NT2/D1 (cell line): ENCODE measurements around the gene ADCY10.
"Not testable (repeated sequence)": the region's sequence is repeated elsewhere in the genome, so short reads cannot be mapped to it uniquely, and the experiment has no call there.

Source experiments
- DNase-seq: peaks from one replicate; pipeline ENCODE4 v3.0.0-alpha.2; 2011; ENCODE audit warnings: low read depth, low spot score
- H3K27me3 ChIP-seq: 2 replicates; pipeline ENCODE4 v1.6.0; 2011; ENCODE audit warnings: mild to moderate bottlenecking; ENCODE audit not compliant: insufficient read length, insufficient read depth
- H3K36me3 ChIP-seq: 2 replicates; pipeline ENCODE4 v1.6.1; 2011; ENCODE audit warnings: mild to moderate bottlenecking, low read length, mixed read lengths; ENCODE audit not compliant: insufficient read depth, insufficient read length
- H3K4me1 ChIP-seq: 2 replicates; pipeline ENCODE4 v1.5.1; 2011; ENCODE audit not compliant: insufficient read depth, insufficient read length
- H3K4me3 ChIP-seq: 2 replicates; pipeline ENCODE4 v1.5.1; 2011; ENCODE audit warnings: low read depth; ENCODE audit not compliant: insufficient read length
- H3K9ac ChIP-seq: 2 replicates; pipeline ENCODE4 v1.6.0; 2011; ENCODE audit warnings: low read depth; ENCODE audit not compliant: insufficient read length
- H3K9me3 ChIP-seq: 2 replicates; pipeline ENCODE4 v1.5.1; 2011; ENCODE audit warnings: mild to moderate bottlenecking, low read length; ENCODE audit not compliant: insufficient read depth
- SUZ12 ChIP-seq: IDR thresholded peaks from 2 replicates; pipeline ENCODE4 v1.6.1; 2011; ENCODE audit not compliant: insufficient read length, insufficient read depth; ENCODE audit errors: extremely low read depth
- YY1 ChIP-seq: IDR thresholded peaks from 2 replicates; pipeline ENCODE4 v1.6.1; 2011; ENCODE audit not compliant: insufficient read length, insufficient read depth
- ZNF274 ChIP-seq: IDR thresholded peaks from 2 replicates; pipeline ENCODE4 v1.6.1; 2011; ENCODE audit warnings: mild to moderate bottlenecking, low read depth, low read length

Gene ADCY10

GRCh38 chr1:167871331-167871730 lies 42.6 kb downstream of the ADCY10 start:
- TF ChIP-seq YY1 (no peak), SUZ12 (no peak), ZNF274 (no peak)
- no peak overlapping the region for H3K4me3 ChIP-seq
- DNase-seq = no peak
- no peaks in the 10 kb centered on the region for H3K27me3 ChIP-seq
- H3K9ac ChIP-seq = no peak overlapping the region
- peaks cover 2% of the 10 kb centered on the region for H3K4me1 ChIP-seq
- no peaks in the 10 kb centered on the region for H3K9me3 ChIP-seq
- no peaks in the 10 kb centered on the region for H3K36me3 ChIP-seq

DNA sequence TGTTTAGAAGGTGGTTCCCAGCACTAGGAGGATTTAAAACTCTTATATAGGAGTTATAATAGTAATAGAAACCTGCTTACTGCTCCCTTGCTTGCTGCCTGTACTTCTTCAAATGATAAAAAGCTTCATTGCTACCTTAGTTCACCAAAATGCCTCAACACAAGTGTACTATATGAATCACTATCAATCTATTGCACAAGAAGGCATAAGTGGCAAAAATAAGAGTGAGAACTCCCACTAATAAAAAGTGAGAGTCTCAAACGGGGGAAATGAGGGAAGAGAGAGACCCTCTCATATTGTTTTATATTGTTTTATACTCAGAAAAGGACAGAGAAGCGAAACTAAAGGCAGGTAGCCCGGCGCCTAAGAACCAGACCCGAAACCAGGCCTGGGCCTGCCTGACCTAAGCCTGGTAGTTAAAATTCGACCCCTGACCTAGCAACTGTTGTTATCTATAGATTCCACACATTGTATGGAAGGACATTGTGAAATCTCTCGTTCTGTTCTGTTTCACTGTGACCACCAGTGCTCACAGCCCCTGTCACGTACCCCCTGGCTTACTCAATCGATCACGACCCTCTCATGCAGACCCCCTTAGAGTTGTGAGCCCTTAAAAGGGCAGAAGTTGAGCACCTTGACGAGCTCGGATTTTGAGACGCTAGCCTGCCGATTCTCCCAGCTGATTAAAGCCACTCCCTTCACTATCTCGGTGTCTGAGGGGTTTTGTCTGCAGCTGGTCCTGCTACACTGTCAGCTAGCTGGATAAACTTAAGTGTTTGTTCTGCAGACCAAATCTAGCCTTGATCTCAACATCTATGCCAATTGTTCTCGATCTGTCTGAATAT lies 44.6 kb downstream of the ADCY10 start:
- not testable (repeated sequence) for H3K9me3 ChIP-seq, DNase-seq, H3K27me3 ChIP-seq, H3K36me3 ChIP-seq, H3K4me3 ChIP-seq, H3K4me1 ChIP-seq, H3K9ac ChIP-seq

DNA sequence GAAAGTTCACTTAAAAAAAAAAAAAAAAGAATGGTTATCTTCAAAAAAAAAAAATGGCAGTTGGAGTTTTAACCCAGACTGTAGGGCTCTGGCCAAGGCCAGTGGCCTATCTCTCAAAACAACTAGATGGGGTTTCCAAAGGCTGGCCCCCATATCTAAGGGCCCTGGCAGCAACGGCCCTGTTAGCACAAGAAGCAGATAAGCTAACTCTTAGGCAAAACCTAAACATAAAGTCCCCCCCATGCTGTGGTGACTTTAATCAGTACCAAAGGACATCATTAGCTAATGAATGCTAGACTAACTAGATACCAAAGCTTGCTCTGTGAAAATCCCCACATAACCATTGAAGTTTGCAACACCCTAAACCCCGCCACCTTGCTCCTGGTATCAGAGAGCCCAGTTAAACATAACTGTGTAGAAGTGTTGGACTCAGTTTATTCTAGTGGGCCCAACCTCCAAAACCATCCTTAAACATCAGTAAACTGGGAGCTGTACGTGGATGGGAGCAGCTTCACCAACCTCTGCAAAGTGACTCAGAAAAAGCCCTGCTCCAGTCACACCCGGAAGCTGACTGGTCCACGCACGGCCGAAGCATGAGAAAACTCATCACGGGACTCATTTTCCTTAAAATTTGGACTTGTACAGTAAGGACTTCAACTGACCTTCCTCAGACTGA lies 47.1 kb downstream of the ADCY10 start:
- not testable (repeated sequence) for DNase-seq, H3K9me3 ChIP-seq, H3K9ac ChIP-seq, H3K36me3 ChIP-seq, H3K4me3 ChIP-seq, H3K4me1 ChIP-seq
- peaks cover 11% of the 10 kb centered on the region for H3K27me3 ChIP-seq

DNA sequence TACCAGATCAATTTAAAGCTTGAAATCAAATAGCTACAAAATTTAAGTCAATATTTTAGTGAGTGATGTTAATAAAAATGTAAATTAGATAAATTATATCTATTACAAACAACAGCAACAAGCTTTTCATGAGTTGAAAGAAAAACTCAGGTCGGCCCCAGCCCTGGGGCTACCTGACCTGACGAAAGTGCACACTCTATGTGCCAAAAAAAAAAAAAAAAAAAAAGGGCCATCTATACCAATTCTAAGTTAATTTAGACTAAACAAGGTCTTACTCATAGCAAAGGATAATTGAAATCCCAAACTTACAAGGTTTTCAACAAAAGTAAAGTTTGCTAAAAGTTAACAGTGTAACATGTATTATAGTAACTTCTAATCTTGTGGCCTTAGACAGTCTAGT lies 47.6 kb downstream of the ADCY10 start:
- Histone ChIP-seq H3K4me1 (peaks cover 10% of the 10 kb centered on the region), H3K27me3 (peaks cover 13% of the 10 kb centered on the region)
- DNase-seq, H3K9ac ChIP-seq, H3K36me3 ChIP-seq, H3K4me3 ChIP-seq, H3K9me3 ChIP-seq: not testable (repeated sequence)

DNA sequence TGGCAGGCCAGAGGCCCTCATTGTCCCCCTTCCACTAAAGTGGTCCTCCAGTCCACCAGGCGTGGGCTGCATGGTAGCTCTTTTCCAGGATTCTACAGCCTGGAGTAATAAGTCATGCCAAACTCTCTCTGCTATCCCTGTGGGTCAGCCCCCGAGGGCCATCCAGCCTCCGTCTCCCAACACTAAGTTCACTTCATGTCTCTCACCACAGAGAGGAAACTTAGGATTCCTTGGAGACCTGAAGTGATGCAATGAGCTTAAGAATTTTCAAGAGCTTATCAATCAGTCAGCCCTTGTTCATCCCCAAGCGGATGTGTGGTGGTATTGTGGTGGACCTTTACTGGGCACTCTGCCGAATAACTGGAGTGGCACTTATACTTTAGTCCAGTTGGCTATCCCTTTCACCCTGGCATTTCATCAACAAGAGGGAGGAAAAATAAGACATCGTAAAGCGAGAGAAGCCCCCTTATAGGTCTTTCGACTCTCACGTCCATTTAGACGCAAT lies 48.1 kb downstream of the ADCY10 start:
- H3K9me3 ChIP-seq = peaks cover 12% of the 10 kb centered on the region; the same call in 1 of the 2 replicates
- not testable (repeated sequence) for H3K4me3 ChIP-seq, DNase-seq, H3K9ac ChIP-seq, H3K36me3 ChIP-seq
- peaks cover 14% of the 10 kb centered on the region for H3K27me3 ChIP-seq
- H3K4me1 ChIP-seq = peaks cover 12% of the 10 kb centered on the region

- Histone ChIP-seq H3K4me1 (peaks cover 12% of the 10 kb centered on the region), H3K27me3 (peaks cover 21% of the 10 kb centered on the region), H3K9me3 (peaks cover 19% of the 10 kb centered on the region; the same call in 1 of the 2 replicates)
- H3K9ac ChIP-seq, H3K36me3 ChIP-seq, H3K4me3 ChIP-seq, DNase-seq: not testable (repeated sequence)
These were observed 48.7 kb downstream of the ADCY10 start for GRCh38 chr1:167865193-167865592.

DNA sequence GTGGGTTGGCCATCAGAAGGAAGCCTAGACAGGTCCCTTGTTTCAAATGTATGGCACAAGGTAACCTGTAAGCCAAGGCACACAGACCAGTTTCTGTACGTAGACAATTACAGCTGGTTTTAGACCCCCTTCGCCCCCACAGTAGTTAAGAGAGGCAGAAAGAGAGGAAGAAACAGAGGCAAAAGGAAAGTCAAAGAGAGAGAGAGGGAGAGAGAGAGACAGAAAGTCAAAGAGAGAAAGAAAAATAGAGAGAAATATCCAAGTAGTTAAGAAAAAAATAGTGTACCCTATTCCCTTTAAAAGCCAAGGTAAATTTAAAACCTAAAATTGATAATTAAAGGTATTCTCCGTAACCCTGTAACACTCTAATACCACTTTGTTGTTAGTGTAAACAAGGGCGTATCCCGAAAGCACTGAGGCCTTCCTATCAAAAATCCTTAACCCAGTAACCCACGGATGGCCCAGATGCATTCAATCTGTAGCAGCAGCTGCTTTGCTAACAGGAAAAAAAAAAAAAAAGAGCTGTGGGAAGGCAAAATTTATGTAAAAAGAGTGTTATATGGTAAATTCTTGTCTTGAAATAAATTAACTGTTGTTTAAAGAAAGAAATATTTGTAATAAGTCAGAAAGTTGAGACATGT lies 49.4 kb downstream of the ADCY10 start:
- Histone ChIP-seq H3K27me3 (peaks cover 27% of the 10 kb centered on the region), H3K9ac (no peak overlapping the region), H3K4me3 (no peak overlapping the region), H3K9me3 (peaks cover 26% of the 10 kb centered on the region; the same call in 1 of the 2 replicates), H3K4me1 (peaks cover 10% of the 10 kb centered on the region), H3K36me3 (no peaks in the 10 kb centered on the region)
- TF ChIP-seq SUZ12 (no peak), YY1 (no peak), ZNF274 (no peak)
- DNase-seq = no peak
